H1 (cell line): Measurements from ENCODE around the gene LUZP1.

Experiments used
- CREB1 ChIP-seq: IDR thresholded peaks from 2 replicates; pipeline ENCODE4 v1.6.1; 2012; ENCODE audit warnings: inconsistent platforms
- EP300 ChIP-seq, 2 experiments: IDR thresholded peaks; 1 replicate in 1 of 2; 2 replicates in 1 of 2; pipeline ENCODE4 v1.6.1; 2011 to 2012; ENCODE audit warnings: low read depth in 2 of 2, low read length in 2 of 2, mild to moderate bottlenecking in 2 of 2, borderline replicate concordance in 1 of 2, inconsistent platforms in 1 of 2, moderate library complexity in 1 of 2
- EZH2 ChIP-seq: fragments of 200-600 bp; sonication (generic); IDR thresholded peaks from 2 replicates; pipeline ENCODE4 v1.7.1; 2012; ENCODE audit warnings: low read depth, mild to moderate bottlenecking, moderate library complexity, low read length, inconsistent platforms; ENCODE audit not compliant: severe bottlenecking
- HDAC6 ChIP-seq: IDR thresholded peaks from one replicate; pipeline ENCODE4 v1.7.1; 2012; ENCODE audit warnings: low read depth, mild to moderate bottlenecking, inconsistent platforms, low read length, moderate library complexity
- KDM4A ChIP-seq: IDR thresholded peaks from one replicate; pipeline ENCODE4 v1.7.1; 2012; ENCODE audit warnings: low read depth, mild to moderate bottlenecking, moderate library complexity, low read length, inconsistent platforms; ENCODE audit not compliant: severe bottlenecking
- MAFK ChIP-seq: IDR thresholded peaks from 2 replicates; pipeline ENCODE4 v1.6.1; 2012; ENCODE audit warnings: low read depth, mild to moderate bottlenecking, improper control_type of control experiment, low read length
- POLR2A ChIP-seq, 2 experiments: IDR thresholded peaks; 1 replicate in 1 of 2; 2 replicates in 1 of 2; pipeline ENCODE4 v1.6.1; 2011; ENCODE audit warnings: low read depth in 2 of 2, low read length in 2 of 2, mild to moderate bottlenecking in 2 of 2; ENCODE audit errors: control extremely low read depth in 1 of 2
- SRF ChIP-seq: IDR thresholded peaks from 2 replicates; pipeline ENCODE4 v1.6.1; 2011; ENCODE audit warnings: mild to moderate bottlenecking, low read depth, low read length, moderate library complexity
- TF ChIP-seq, protein P1 (sequence below), 3 experiments: IDR thresholded peaks; 1 replicate in 2 of 3; 2 replicates in 1 of 3; pipeline versions ENCODE4 v1.5.1 to v1.6.1; 2011; ENCODE audit warnings: low read length in 3 of 3, mild to moderate bottlenecking in 3 of 3, inconsistent platforms in 2 of 3, low read depth in 1 of 3, moderate library complexity in 1 of 3; ENCODE audit not compliant: insufficient read depth in 1 of 3; ENCODE audit errors: control extremely low read depth in 1 of 3
- TF ChIP-seq, protein P2 (sequence below): IDR thresholded peaks from 2 replicates; pipeline ENCODE4 v1.6.1; 2012; ENCODE audit warnings: inconsistent platforms
- TF ChIP-seq, protein P3 (sequence below): IDR thresholded peaks from 2 replicates; pipeline ENCODE4 v1.6.1; 2011; ENCODE audit warnings: low read depth, mild to moderate bottlenecking, low read length; ENCODE audit not compliant: insufficient read depth

DNA sequence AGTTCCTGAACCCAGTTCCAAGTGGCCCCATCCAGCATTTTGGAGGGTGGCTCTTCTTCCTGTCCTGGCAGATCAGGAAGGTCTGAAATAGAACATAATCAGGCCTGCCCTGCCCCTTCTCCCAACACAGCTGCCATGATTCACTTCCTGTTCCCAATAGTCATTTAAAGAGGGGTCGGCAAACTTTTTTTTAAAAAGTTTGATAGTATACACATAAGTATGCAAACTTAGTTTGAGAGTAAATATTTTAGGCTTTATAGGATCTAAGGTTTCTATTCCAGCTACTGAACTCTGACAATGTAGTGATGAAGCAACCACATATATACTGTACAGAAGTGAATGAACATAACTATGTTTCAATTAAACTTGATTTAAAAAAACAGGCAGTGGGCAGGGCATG, 66.4 kb downstream of the LUZP1 start:
- TF ChIP-seq SRF (no peak), EP300 (IDR thresholded peaks at IDR 0.05; ENCODE audit: borderline replicate concordance in 1 of 2, low read depth in 2 of 2, low read length in 2 of 2) (no peak), HDAC6 (no peak), EZH2 (no peak), MAFK (no peak), KDM4A (no peak), POLR2A (IDR thresholded peaks at IDR 0.05; ENCODE audit: control extremely low read depth in 1 of 2, low read depth in 2 of 2, low read length in 2 of 2) (no peak), CREB1 (no peak)
- TF ChIP-seq, protein P1, sequence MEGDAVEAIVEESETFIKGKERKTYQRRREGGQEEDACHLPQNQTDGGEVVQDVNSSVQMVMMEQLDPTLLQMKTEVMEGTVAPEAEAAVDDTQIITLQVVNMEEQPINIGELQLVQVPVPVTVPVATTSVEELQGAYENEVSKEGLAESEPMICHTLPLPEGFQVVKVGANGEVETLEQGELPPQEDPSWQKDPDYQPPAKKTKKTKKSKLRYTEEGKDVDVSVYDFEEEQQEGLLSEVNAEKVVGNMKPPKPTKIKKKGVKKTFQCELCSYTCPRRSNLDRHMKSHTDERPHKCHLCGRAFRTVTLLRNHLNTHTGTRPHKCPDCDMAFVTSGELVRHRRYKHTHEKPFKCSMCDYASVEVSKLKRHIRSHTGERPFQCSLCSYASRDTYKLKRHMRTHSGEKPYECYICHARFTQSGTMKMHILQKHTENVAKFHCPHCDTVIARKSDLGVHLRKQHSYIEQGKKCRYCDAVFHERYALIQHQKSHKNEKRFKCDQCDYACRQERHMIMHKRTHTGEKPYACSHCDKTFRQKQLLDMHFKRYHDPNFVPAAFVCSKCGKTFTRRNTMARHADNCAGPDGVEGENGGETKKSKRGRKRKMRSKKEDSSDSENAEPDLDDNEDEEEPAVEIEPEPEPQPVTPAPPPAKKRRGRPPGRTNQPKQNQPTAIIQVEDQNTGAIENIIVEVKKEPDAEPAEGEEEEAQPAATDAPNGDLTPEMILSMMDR (IDR thresholded peaks at IDR 0.05; ENCODE audit: control extremely low read depth in 1 of 3, insufficient read depth in 1 of 3, low read depth in 1 of 3, low read length in 3 of 3): no peak
- TF ChIP-seq, protein P2, sequence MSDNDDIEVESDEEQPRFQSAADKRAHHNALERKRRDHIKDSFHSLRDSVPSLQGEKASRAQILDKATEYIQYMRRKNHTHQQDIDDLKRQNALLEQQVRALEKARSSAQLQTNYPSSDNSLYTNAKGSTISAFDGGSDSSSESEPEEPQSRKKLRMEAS: no peak
- TF ChIP-seq, protein P3, sequence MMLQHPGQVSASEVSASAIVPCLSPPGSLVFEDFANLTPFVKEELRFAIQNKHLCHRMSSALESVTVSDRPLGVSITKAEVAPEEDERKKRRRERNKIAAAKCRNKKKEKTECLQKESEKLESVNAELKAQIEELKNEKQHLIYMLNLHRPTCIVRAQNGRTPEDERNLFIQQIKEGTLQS: no peak
